Neural cell (in vitro differentiated cells): ENCODE data around the gene GNA12.

Source experiments
- CTCF ChIP-seq: fragments of 450-650 bp; IDR thresholded peaks from 2 replicates; pipeline ENCODE4 v1.5.1; 2014; ENCODE audit warnings: antibody characterized with exemption, mild to moderate bottlenecking, moderate library complexity; ENCODE audit not compliant: poor library complexity, severe bottlenecking
- EP300 ChIP-seq: fragments of 450-650 bp; conservative IDR thresholded peaks from 2 replicates; pipeline ENCODE4 v1.6.1; 2014; ENCODE audit warnings: antibody characterized with exemption, mild to moderate bottlenecking, moderate library complexity; ENCODE audit not compliant: poor library complexity, severe bottlenecking
- EZH2 ChIP-seq: fragments of 200-600, 300-800 bp; shearing (Covaris generic), sonication (generic); IDR thresholded peaks from 2 replicates; pipeline ENCODE4 v1.6.1; 2014; ENCODE audit warnings: antibody characterized with exemption, low read length, borderline replicate concordance, mild to moderate bottlenecking; ENCODE audit not compliant: insufficient read depth, poor library complexity, severe bottlenecking
- MXI1 ChIP-seq: fragments of 450-650 bp; conservative IDR thresholded peaks from 2 replicates; pipeline ENCODE4 v1.6.1; 2014; ENCODE audit warnings: antibody characterized with exemption, mild to moderate bottlenecking; ENCODE audit not compliant: poor library complexity, severe bottlenecking
- POLR2AphosphoS5 ChIP-seq: IDR thresholded peaks from 2 replicates; pipeline ENCODE4 v1.6.1; 2012
- RAD21 ChIP-seq: fragments of 450-650 bp; conservative IDR thresholded peaks from 2 replicates; pipeline ENCODE4 v1.6.1; 2014; ENCODE audit warnings: antibody characterized with exemption, mild to moderate bottlenecking, moderate library complexity
- SMC3 ChIP-seq: fragments of 450-650 bp; conservative IDR thresholded peaks from 2 replicates; pipeline ENCODE4 v1.6.1; 2014; ENCODE audit warnings: antibody characterized with exemption, mild to moderate bottlenecking, moderate library complexity; ENCODE audit not compliant: poor library complexity
- TAF1 ChIP-seq: IDR thresholded peaks from 2 replicates; pipeline ENCODE4 v1.6.1; 2012; ENCODE audit warnings: low read depth

- TF ChIP-seq RAD21: no peak
- no peak for TF ChIP-seq CTCF
- no peak for TF ChIP-seq EZH2
- no peak for TF ChIP-seq EP300
- TF ChIP-seq TAF1: no peak
- TF ChIP-seq POLR2AphosphoS5: no peak
- no peak for TF ChIP-seq SMC3
- TF ChIP-seq MXI1: no peak
These were observed 7.4 kb upstream of the GNA12 start for GRCh38 chr7:2851497-2851896.
